WTC11 (cell line): Measurements from ENCODE around the gene XKR3. TPM values are rescaled to one million over a fixed set of nuclear protein-coding genes. Genes with fewer than 3 reads are reported as not detected.

Source experiments
- ATAC-seq: fragments of 200-7000 bp; cut with Tn5 transposase; 2 replicates; pipeline ENCODE4 v1.10.0; 2021; ENCODE audit warnings: mild to moderate bottlenecking, moderate library complexity
- CTCF ChIA-PET: fragments of 300-600 bp; sonication (Branson Sonifier 250); formaldehyde crosslinking; loops from one replicate; lab custom pipeline; 2021; ENCODE audit warnings: antibody characterized with exemption; lab: Charles Lee
- POLR2A ChIA-PET: fragments of 350-600 bp; sonication (Branson Sonifier 250); formaldehyde crosslinking; loops from one replicate; lab custom pipeline; 2021; ENCODE audit warnings: antibody characterized with exemption; lab: Charles Lee
- DNase-seq: peaks from one replicate; pipeline ENCODE4 v3.0.0; 2021; ENCODE audit warnings: low spot score
- H3K27ac Mint-ChIP-seq: 2 replicates; pipeline ENCODE4 v1.8.0; 2021; ENCODE audit warnings: mixed read lengths
- H3K27me3 Mint-ChIP-seq: 2 replicates; pipeline ENCODE4 v1.8.0; 2021; ENCODE audit warnings: low read depth, mild to moderate bottlenecking, moderate library complexity, mixed read lengths
- H3K36me3 Mint-ChIP-seq: 2 replicates; pipeline ENCODE4 v1.8.0; 2021; ENCODE audit warnings: mixed read lengths
- H3K4me1 Mint-ChIP-seq: 2 replicates; pipeline ENCODE4 v1.8.0; 2022; ENCODE audit warnings: mixed read lengths
- H3K4me3 Mint-ChIP-seq: 2 replicates; pipeline ENCODE4 v1.8.0; 2021; ENCODE audit warnings: mild to moderate bottlenecking, moderate library complexity, mixed read lengths
- H3K9me3 Mint-ChIP-seq: 2 replicates; pipeline ENCODE4 v1.8.0; 2021; ENCODE audit warnings: mixed read lengths
- ATF1 ChIP-seq: sonication (generic); formaldehyde crosslinking; IDR thresholded peaks from 2 replicates; pipeline ENCODE4 v1.8.1; 2023; ENCODE audit warnings: mild to moderate bottlenecking, moderate library complexity, missing genetic modification reagents
- CBFB ChIP-seq: sonication (generic); formaldehyde crosslinking; IDR thresholded peaks from 2 replicates; pipeline ENCODE4 v1.8.1; 2022; ENCODE audit warnings: mild to moderate bottlenecking, low read depth, missing genetic modification reagents
- GRHL2 ChIP-seq: fragments of 250-450 bp; sonication (Bioruptor Pico); IDR thresholded peaks from 2 replicates; pipeline ENCODE4 v1.8.0; 2022; ENCODE audit warnings: mild to moderate bottlenecking, moderate library complexity; ENCODE audit not compliant: insufficient replicate concordance, severe bottlenecking
- NR1H2 ChIP-seq: sonication (generic); formaldehyde crosslinking; IDR thresholded peaks from 2 replicates; pipeline ENCODE4 v1.9.0; 2021; ENCODE audit warnings: mild to moderate bottlenecking, moderate library complexity, missing genetic modification reagents
- NR3C1 ChIP-seq: sonication (generic); formaldehyde crosslinking; conservative IDR thresholded peaks from 2 replicates; pipeline ENCODE4 v1.8.1; 2023; ENCODE audit warnings: low read depth, mild to moderate bottlenecking, missing genetic modification reagents
- RELA ChIP-seq: sonication (generic); formaldehyde crosslinking; IDR thresholded peaks from 2 replicates; pipeline ENCODE4 v1.8.1; 2022; ENCODE audit warnings: missing genetic modification reagents, mild to moderate bottlenecking, borderline replicate concordance
- SMAD4 ChIP-seq: sonication (generic); formaldehyde crosslinking; IDR thresholded peaks from 2 replicates; pipeline ENCODE4 v1.8.0; 2022; ENCODE audit warnings: mild to moderate bottlenecking, missing genetic modification reagents
- TEAD4 ChIP-seq: sonication (generic); formaldehyde crosslinking; IDR thresholded peaks from 2 replicates; pipeline ENCODE4 v1.8.0; 2022; ENCODE audit warnings: mild to moderate bottlenecking, missing genetic modification reagents
- ZNF396 ChIP-seq: fragments of 250-450 bp; sonication (Bioruptor Pico); IDR thresholded peaks from 2 replicates; pipeline ENCODE4 v1.8.0; 2021; ENCODE audit warnings: mild to moderate bottlenecking, moderate library complexity, borderline replicate concordance
- ZNF423 ChIP-seq: fragments of 250-450 bp; sonication (Bioruptor Pico); IDR thresholded peaks from 2 replicates; pipeline ENCODE4 v2.1.2; 2022; ENCODE audit warnings: mild to moderate bottlenecking, moderate library complexity
- total RNA-seq: library from RNA; stranded (reverse); gene quantifications from 3 replicates; pipeline ENCODE4 v1.2.3, GENCODE V29; 2021
- TF ChIP-seq, protein P1 (sequence below): sonication (generic); formaldehyde crosslinking; IDR thresholded peaks from 2 replicates; pipeline ENCODE4 v1.8.1; 2022; ENCODE audit warnings: mild to moderate bottlenecking, missing genetic modification reagents, moderate library complexity, borderline replicate concordance
- TF ChIP-seq, protein P2 (sequence below): fragments of 250-450 bp; sonication (Bioruptor Pico); conservative IDR thresholded peaks from 2 replicates; pipeline ENCODE4 v1.9.0; 2021; ENCODE audit warnings: mild to moderate bottlenecking
- TF ChIP-seq, protein P3 (sequence below): sonication (generic); formaldehyde crosslinking; IDR thresholded peaks from 2 replicates; pipeline ENCODE4 v1.8.0; 2022; ENCODE audit warnings: missing genetic modification reagents
- TF ChIP-seq, protein P4 (sequence below): sonication (generic); formaldehyde crosslinking; IDR thresholded peaks from 2 replicates; pipeline ENCODE4 v1.8.0; 2023; ENCODE audit warnings: mild to moderate bottlenecking, missing genetic modification reagents
- TF ChIP-seq, protein P5 (sequence below): sonication (generic); formaldehyde crosslinking; IDR thresholded peaks from 2 replicates; pipeline ENCODE4 v1.8.1; 2022; ENCODE audit warnings: low read depth, mild to moderate bottlenecking, moderate library complexity, missing genetic modification reagents, borderline replicate concordance

Gene XKR3
- total RNA-seq, 1 experiment from 2014 or later: not detected

DNA sequence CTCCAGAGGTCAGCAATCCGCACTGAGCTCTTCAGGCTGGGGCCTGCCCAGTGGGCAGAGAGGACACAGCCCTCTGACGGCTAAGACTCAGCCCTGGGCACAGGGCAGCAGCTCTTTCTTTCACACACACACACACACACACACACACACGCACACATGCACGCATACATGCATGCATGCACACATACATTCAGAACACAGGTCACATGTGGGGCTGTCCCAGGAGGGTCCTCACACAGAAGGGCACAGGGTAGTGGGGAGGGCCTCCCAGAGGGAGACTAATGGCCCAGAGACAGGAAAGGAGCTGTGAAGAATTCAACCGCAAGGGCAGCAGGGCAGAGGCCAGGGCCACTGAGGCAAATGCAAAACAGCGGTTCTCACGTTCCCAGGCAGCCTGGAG, 20.3 kb upstream of the XKR3 start:
- Mint-ChIP-seq H3K27ac (no peak overlapping the region), H3K27me3 (peaks cover 8% of the 10 kb centered on the region; the same call in 1 of the 2 replicates), H3K9me3 (peaks cover 65% of the 10 kb centered on the region), H3K36me3 (peaks cover 40% of the 10 kb centered on the region), H3K4me3 (no peak overlapping the region), H3K4me1 (no peaks in the 10 kb centered on the region)
- ChIA-PET POLR2A (no interaction called here), CTCF (no interaction called here)
- no peak for DNase-seq
- TF ChIP-seq TEAD4 (no peak), ZNF396 (CRISPR knock-in tag) (no peak), ZNF423 (CRISPR knock-in tag) (no peak), GRHL2 (CRISPR knock-in tag) (no peak)
- TF ChIP-seq, protein P1, sequence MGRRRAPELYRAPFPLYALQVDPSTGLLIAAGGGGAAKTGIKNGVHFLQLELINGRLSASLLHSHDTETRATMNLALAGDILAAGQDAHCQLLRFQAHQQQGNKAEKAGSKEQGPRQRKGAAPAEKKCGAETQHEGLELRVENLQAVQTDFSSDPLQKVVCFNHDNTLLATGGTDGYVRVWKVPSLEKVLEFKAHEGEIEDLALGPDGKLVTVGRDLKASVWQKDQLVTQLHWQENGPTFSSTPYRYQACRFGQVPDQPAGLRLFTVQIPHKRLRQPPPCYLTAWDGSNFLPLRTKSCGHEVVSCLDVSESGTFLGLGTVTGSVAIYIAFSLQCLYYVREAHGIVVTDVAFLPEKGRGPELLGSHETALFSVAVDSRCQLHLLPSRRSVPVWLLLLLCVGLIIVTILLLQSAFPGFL (CRISPR knock-in tag): no peak
- TF ChIP-seq, protein P2, sequence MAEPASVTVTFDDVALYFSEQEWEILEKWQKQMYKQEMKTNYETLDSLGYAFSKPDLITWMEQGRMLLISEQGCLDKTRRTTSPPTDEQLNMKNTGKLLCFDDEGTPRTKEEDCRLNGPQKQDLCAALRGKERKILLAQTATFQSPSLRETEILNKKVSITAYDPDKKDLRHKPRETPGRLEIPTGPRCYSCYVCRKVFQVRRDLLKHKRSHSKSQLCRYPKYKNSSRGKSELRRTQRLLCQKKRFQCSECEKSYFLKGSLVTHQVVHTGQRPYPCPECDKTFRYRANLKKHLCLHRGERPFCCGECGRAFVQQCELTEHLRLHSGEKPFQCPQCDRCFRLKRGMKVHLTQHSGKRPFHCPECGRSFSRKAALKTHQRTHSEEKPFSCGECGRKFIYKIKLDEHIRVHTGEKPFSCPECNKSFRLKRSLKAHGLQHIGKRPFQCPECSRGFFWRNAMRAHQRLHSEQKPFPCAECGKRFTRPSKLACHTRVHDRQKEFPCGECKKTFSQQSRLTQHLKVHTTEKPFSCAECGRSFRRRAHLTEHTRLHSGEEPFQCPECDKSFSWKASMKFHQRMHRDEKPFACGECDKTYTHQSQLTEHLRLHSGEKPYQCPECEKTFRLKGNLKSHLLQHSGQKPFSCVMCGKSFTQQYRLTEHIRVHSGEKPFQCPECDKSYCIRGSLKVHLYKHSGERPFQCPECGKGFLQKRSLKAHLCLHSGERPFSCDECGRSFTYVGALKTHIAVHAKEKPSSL (CRISPR knock-in tag): no peak
- TF ChIP-seq, protein P3, sequence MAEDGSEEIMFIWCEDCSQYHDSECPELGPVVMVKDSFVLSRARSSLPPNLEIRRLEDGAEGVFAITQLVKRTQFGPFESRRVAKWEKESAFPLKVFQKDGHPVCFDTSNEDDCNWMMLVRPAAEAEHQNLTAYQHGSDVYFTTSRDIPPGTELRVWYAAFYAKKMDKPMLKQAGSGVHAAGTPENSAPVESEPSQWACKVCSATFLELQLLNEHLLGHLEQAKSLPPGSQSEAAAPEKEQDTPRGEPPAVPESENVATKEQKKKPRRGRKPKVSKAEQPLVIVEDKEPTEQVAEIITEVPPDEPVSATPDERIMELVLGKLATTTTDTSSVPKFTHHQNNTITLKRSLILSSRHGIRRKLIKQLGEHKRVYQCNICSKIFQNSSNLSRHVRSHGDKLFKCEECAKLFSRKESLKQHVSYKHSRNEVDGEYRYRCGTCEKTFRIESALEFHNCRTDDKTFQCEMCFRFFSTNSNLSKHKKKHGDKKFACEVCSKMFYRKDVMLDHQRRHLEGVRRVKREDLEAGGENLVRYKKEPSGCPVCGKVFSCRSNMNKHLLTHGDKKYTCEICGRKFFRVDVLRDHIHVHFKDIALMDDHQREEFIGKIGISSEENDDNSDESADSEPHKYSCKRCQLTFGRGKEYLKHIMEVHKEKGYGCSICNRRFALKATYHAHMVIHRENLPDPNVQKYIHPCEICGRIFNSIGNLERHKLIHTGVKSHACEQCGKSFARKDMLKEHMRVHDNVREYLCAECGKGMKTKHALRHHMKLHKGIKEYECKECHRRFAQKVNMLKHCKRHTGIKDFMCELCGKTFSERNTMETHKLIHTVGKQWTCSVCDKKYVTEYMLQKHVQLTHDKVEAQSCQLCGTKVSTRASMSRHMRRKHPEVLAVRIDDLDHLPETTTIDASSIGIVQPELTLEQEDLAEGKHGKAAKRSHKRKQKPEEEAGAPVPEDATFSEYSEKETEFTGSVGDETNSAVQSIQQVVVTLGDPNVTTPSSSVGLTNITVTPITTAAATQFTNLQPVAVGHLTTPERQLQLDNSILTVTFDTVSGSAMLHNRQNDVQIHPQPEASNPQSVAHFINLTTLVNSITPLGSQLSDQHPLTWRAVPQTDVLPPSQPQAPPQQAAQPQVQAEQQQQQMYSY (CRISPR knock-in tag): no peak
- no peak for ATAC-seq

DNA sequence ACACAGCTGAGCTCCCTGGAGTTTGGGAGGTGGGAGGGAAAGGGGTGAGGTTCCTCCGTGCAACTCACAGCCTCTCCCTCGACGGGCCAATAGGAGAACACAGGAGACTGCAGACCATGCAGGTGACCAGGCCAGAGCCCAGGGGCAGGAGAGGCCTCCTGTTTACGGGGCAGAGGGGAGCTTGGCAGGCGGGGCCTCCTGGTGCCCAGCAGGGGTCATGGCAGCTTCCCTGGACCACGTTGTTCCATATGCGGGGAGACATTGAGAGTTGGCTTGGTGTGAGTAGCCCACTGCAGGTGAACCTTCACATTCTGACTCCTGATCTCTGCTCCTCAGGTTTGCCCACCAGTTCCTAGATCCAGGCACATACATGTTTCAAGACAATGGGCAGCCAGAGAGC, 19.3 kb upstream of the XKR3 start:
- Mint-ChIP-seq H3K4me3 (no peak overlapping the region), H3K9me3 (peaks cover 64% of the 10 kb centered on the region), H3K27ac (no peak overlapping the region), H3K36me3 (peaks cover 40% of the 10 kb centered on the region), H3K4me1 (no peaks in the 10 kb centered on the region), H3K27me3 (peaks cover 8% of the 10 kb centered on the region; the same call in 1 of the 2 replicates)
- DNase-seq: no peak
- TF ChIP-seq ATF1 (CRISPR knock-in tag) (no peak), SMAD4 (CRISPR knock-in tag) (no peak), NR1H2 (CRISPR knock-in tag) (no peak), CBFB (CRISPR knock-in tag) (no peak), RELA (no peak), NR3C1 (CRISPR knock-in tag) (no peak)
- TF ChIP-seq, protein P4, sequence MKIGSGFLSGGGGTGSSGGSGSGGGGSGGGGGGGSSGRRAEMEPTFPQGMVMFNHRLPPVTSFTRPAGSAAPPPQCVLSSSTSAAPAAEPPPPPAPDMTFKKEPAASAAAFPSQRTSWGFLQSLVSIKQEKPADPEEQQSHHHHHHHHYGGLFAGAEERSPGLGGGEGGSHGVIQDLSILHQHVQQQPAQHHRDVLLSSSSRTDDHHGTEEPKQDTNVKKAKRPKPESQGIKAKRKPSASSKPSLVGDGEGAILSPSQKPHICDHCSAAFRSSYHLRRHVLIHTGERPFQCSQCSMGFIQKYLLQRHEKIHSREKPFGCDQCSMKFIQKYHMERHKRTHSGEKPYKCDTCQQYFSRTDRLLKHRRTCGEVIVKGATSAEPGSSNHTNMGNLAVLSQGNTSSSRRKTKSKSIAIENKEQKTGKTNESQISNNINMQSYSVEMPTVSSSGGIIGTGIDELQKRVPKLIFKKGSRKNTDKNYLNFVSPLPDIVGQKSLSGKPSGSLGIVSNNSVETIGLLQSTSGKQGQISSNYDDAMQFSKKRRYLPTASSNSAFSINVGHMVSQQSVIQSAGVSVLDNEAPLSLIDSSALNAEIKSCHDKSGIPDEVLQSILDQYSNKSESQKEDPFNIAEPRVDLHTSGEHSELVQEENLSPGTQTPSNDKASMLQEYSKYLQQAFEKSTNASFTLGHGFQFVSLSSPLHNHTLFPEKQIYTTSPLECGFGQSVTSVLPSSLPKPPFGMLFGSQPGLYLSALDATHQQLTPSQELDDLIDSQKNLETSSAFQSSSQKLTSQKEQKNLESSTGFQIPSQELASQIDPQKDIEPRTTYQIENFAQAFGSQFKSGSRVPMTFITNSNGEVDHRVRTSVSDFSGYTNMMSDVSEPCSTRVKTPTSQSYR (CRISPR knock-in tag): no peak
- TF ChIP-seq, protein P2 (CRISPR knock-in tag): no peak
- TF ChIP-seq, protein P5, sequence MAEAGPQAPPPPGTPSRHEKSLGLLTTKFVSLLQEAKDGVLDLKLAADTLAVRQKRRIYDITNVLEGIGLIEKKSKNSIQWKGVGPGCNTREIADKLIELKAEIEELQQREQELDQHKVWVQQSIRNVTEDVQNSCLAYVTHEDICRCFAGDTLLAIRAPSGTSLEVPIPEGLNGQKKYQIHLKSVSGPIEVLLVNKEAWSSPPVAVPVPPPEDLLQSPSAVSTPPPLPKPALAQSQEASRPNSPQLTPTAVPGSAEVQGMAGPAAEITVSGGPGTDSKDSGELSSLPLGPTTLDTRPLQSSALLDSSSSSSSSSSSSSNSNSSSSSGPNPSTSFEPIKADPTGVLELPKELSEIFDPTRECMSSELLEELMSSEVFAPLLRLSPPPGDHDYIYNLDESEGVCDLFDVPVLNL: no peak
- ChIA-PET CTCF (no interaction called here), POLR2A (no interaction called here)
- no peak for ATAC-seq
